Prostate gland (tissue), 2 donors: ENCODE data around the gene C5orf63.

Source experiments
- POLR2A ChIP-seq: fragments of 450-650 bp; IDR thresholded peaks from one replicate; pipeline ENCODE4 v1.6.1; 2016; ENCODE audit warnings: antibody characterized with exemption, mild to moderate bottlenecking
- POLR2AphosphoS5 ChIP-seq: sonication (generic); formaldehyde crosslinking; IDR thresholded peaks from one replicate; pipeline ENCODE4 v1.6.1; 2017; ENCODE audit warnings: antibody characterized with exemption
- TF ChIP-seq, protein P1 (sequence below), 4 experiments: fragments of 200-600 bp in 2 of 4; fragments of 450-650 bp in 2 of 4; sonication (generic) in 2 of 4; IDR thresholded peaks; 1 replicate in 3 of 4; 2 replicates in 1 of 4; pipeline ENCODE4 v1.5.1; 2016 to 2019; ENCODE audit warnings: antibody characterized with exemption in 4 of 4, mild to moderate bottlenecking in 2 of 4, moderate library complexity in 2 of 4

DNA sequence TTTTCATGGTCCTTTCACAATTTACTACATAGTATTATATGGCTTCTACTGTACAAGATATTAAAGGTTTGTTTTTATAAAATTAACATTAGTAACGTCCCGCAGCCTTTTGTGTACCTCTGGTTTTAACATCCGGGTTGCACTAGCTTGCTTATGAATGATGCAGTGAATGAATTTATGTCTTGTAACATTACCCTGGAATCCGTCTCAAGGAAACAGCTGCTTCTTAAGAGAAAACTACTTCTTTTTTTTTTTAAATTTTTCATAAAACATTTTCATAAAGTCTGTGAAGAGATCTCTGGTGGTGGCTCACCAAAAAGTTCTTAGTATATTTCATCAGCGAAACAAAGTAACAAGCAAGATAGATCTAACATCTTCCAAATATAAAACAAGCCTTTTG lies 66.6 kb downstream of the C5orf63 start:
- TF ChIP-seq POLR2AphosphoS5 (no peak), POLR2A (no peak)
- TF ChIP-seq, protein P1, sequence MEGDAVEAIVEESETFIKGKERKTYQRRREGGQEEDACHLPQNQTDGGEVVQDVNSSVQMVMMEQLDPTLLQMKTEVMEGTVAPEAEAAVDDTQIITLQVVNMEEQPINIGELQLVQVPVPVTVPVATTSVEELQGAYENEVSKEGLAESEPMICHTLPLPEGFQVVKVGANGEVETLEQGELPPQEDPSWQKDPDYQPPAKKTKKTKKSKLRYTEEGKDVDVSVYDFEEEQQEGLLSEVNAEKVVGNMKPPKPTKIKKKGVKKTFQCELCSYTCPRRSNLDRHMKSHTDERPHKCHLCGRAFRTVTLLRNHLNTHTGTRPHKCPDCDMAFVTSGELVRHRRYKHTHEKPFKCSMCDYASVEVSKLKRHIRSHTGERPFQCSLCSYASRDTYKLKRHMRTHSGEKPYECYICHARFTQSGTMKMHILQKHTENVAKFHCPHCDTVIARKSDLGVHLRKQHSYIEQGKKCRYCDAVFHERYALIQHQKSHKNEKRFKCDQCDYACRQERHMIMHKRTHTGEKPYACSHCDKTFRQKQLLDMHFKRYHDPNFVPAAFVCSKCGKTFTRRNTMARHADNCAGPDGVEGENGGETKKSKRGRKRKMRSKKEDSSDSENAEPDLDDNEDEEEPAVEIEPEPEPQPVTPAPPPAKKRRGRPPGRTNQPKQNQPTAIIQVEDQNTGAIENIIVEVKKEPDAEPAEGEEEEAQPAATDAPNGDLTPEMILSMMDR (IDR thresholded peaks at IDR 0.05): no peak
